Natural killer cell (primary cell): ENCODE measurements around the gene GPR31. TPM values are rescaled to one million over a fixed set of nuclear protein-coding genes. Genes with fewer than 3 reads are reported as not detected.
A peak's percentile ranks its signal among the peaks of the same experiment; 100 is the strongest.

Experiments
- ATAC-seq, 3 donors: fragments of 150-1000 bp in 2 of 3; fragments of 200-7000 bp in 1 of 3; cut with Tn5 transposase; 1 replicate in 1 of 3; 2 replicates in 2 of 3; pipeline ENCODE4 v1.10.0; 2021; ENCODE audit warnings: mild to moderate bottlenecking in 2 of 3, moderate library complexity in 2 of 3
- DNase-seq, 2 donors: peaks; one replicate each; pipeline versions ENCODE4 v3.0.0 to v3.0.0-alpha.2; 2013 to 2021; ENCODE audit warnings: mixed read lengths in 1 of 2
- H3K27ac ChIP-seq: one replicate; pipeline ENCODE4 v1.5.1; 2013; ENCODE audit warnings: mild to moderate bottlenecking, low read length
- H3K27me3 ChIP-seq: one replicate; pipeline ENCODE4 v1.6.1; 2013; ENCODE audit warnings: low read length; ENCODE audit not compliant: control insufficient read depth, insufficient read depth
- H3K36me3 ChIP-seq: one replicate; pipeline ENCODE4 v1.6.1; 2013; ENCODE audit warnings: low read length; ENCODE audit not compliant: control insufficient read depth, insufficient read depth
- H3K4me1 ChIP-seq: one replicate; pipeline ENCODE4 v1.6.1; 2013; ENCODE audit warnings: low read length; ENCODE audit not compliant: control insufficient read depth, insufficient read depth
- H3K4me3 ChIP-seq: one replicate; pipeline ENCODE4 v1.5.1; 2013; ENCODE audit warnings: low read length
- H3K9me3 ChIP-seq: one replicate; pipeline ENCODE4 v1.6.1; 2013; ENCODE audit warnings: low read length; ENCODE audit not compliant: control insufficient read depth, insufficient read depth
- H3K27ac Mint-ChIP-seq, 2 donors: one replicate each; pipeline ENCODE4 v1.8.0; 2022; ENCODE audit warnings: mild to moderate bottlenecking in 2 of 2, mixed read lengths in 2 of 2, moderate library complexity in 1 of 2
- H3K27me3 Mint-ChIP-seq, 2 donors: one replicate each; pipeline ENCODE4 v1.8.0; 2022; ENCODE audit warnings: low read depth in 2 of 2, mixed read lengths in 2 of 2
- H3K36me3 Mint-ChIP-seq: one replicate; pipeline ENCODE4 v1.8.0; 2022; ENCODE audit warnings: mixed read lengths
- H3K4me1 Mint-ChIP-seq, 2 donors: one replicate each; pipeline ENCODE4 v1.8.0; 2022; ENCODE audit warnings: mixed read lengths in 2 of 2
- H3K4me3 Mint-ChIP-seq: one replicate; pipeline ENCODE4 v1.8.0; 2022; ENCODE audit warnings: mild to moderate bottlenecking, moderate library complexity, mixed read lengths
- H3K9me3 Mint-ChIP-seq, 2 donors: one replicate each; pipeline ENCODE4 v1.8.0; 2022; ENCODE audit warnings: mixed read lengths in 2 of 2
- CTCF ChIP-seq: fragments of 200-600 bp; IDR thresholded peaks from one replicate; pipeline ENCODE4 v1.8.0; 2022; ENCODE audit warnings: antibody characterized with exemption
- WGBS: methylation state at CpG from one replicate; pipeline ENCODE4 v1.1.7; 2013; ENCODE audit warnings: missing lambda C conversion rate; ENCODE audit not compliant: insufficient coverage; 5-methylcytosine and 5-hydroxymethylcytosine counted together
- intact Hi-C: fragments of 100-400 bp; cut with micrococcal nuclease; formaldehyde crosslinking; loops from one replicate; pipeline ENCODE4 v1.14.2; 2022
- total RNA-seq, 4 donors: library from RNA; stranded (reverse); fragments of 120-200 nt in 1 of 4; gene quantifications; one replicate each; pipeline versions ENCODE4 v1.2.3 to v1.2.4, GENCODE V29; 2013 to 2022

GPR31 gene
- total RNA-seq, 3 donors from 2014 or later (not counting 1 experiment from before 2014, with no cell fraction given): 0.24 TPM; not detected in 2

DNA sequence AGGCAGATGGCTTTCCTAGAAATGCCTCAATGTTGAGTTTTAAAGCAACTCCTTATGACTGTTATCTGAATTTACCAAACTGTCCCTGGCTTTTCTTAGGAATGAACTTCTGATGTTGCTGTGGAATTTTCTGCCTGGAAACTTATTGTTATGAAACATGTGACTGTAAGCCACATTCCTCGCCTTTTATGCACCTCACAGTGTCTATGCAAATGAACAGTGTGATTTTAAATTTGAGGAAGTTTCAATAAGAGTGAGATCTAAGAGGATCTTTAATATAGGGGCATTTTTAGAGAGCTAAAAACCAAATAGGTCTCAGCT is 37.2 kb downstream of the GPR31 start:
- H3K27ac ChIP-seq: peak overlapping the region; percentile 77
- H3K9me3 Mint-ChIP-seq: no peaks in the 10 kb centered on the region
- H3K9me3 ChIP-seq: no peaks in the 10 kb centered on the region
- peak overlapping the region in 1 of 2 donors; percentile 72 for H3K27ac Mint-ChIP-seq
- H3K36me3 Mint-ChIP-seq: no peaks in the 10 kb centered on the region
- H3K27me3 Mint-ChIP-seq: peaks cover 8 to 20% of the 10 kb centered on the region in 2 donors
- no peak overlapping the region for H3K4me3 ChIP-seq
- ATAC-seq (no peak), DNase-seq (no peak)
- 100% methylated on average over 1 of the region's 1 CpG for WGBS
- peak overlapping the region; percentile 41 for H3K4me3 Mint-ChIP-seq
- no peak for TF ChIP-seq CTCF
- no peaks in the 10 kb centered on the region for H3K36me3 ChIP-seq
- intact Hi-C loops: no loop called here
- H3K4me1 Mint-ChIP-seq: peaks cover 41 to 49% of the 10 kb centered on the region in 2 donors
- H3K27me3 ChIP-seq: no peaks in the 10 kb centered on the region
- peaks cover 53% of the 10 kb centered on the region for H3K4me1 ChIP-seq

DNA sequence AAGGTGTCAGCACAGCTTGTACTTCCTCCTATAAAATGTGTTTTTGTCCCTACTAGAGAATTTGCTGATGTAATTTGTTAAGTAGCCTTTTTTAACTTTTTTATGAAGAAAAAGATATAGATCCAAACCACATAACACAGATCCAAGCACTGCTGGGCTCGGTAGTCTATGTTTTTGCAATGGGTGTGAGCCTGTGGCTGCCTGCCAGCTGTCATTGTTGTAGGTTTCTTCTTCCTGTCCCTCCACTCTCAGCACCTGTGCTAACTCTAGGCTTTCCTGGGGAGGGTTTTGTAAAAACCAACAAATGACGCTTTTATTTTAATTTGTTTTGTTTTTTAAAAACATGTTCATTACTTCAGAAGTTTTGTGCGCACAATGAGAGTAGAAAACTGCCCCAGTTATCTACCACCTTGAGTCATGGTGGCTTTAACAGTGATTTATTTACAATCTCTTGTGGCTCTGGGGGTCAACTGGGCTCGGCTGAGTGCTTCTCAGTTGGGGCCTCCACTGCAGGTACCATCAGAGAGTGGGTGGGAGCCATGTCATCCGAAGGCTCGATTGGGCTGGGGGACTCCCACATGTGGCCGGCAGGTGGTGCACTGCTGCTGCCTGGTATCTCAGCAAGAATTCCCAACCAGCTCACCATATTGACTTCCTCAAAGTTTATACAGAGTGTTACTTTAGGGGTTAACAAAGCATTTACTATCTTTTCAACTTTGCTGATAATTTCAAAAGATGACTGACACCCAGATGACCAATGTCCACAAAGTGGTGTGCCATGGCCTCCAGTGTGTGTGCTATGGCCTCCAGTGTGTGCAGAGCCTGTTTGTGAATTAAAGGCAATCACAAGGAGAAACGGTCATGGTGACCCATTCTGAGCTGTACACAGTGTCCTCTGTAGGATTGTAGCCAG is 37.9 kb downstream of the GPR31 start:
- Histone ChIP-seq H3K36me3 (no peaks in the 10 kb centered on the region), H3K27me3 (no peaks in the 10 kb centered on the region), H3K27ac (peak overlapping the region; percentile 77), H3K4me3 (no peak overlapping the region), H3K9me3 (no peaks in the 10 kb centered on the region), H3K4me1 (peaks cover 50% of the 10 kb centered on the region)
- H3K9me3 Mint-ChIP-seq: no peaks in the 10 kb centered on the region
- ATAC-seq (peak; percentile 40 to 66 (median 50)), DNase-seq (peak in 1 of 2 donors; percentile 84)
- no peak for TF ChIP-seq CTCF
- peaks cover 8 to 20% of the 10 kb centered on the region in 2 donors for H3K27me3 Mint-ChIP-seq
- H3K36me3 Mint-ChIP-seq: no peaks in the 10 kb centered on the region
- H3K4me3 Mint-ChIP-seq: peak overlapping the region; percentile 13
- WGBS: 66% methylated on average over 6 of the region's 8 CpGs
- intact Hi-C loops: no loop called here
- peaks cover 41 to 49% of the 10 kb centered on the region in 2 donors for H3K4me1 Mint-ChIP-seq
- H3K27ac Mint-ChIP-seq: no peak overlapping the region

DNA sequence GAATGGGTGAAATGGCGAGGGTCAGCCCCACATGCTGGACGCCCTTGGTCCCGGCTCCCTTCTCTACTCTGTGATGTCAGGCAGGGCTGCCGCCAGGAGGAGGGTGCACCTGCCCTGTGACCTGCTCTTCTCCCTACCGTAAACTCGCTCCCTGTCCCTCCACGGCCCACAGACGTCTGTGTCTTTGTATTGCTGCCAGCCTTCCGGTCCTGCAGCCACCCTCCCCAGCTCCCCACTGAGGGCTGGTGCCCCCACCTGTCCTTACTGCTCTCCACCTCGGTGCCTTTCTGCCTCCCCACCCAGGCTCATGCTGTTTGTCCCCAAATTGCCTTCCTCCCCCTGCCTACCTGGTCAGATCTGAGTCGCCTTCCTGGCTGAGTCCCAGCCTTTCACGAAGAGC is 38.9 kb downstream of the GPR31 start:
- WGBS: 64% methylated on average over 12 of the region's 12 CpGs
- no peak for ATAC-seq
- no peaks in the 10 kb centered on the region for H3K9me3 ChIP-seq
- Mint-ChIP-seq H3K9me3 (no peaks in the 10 kb centered on the region), H3K36me3 (no peaks in the 10 kb centered on the region), H3K4me1 (peaks cover 41 to 48% of the 10 kb centered on the region in 2 donors), H3K27ac (peak overlapping the region in 1 of 2 donors; percentile 44), H3K4me3 (no peak overlapping the region), H3K27me3 (peaks cover 8 to 20% of the 10 kb centered on the region in 2 donors)
- intact Hi-C loops: no loop called here
- no peak for TF ChIP-seq CTCF
- H3K36me3 ChIP-seq: no peaks in the 10 kb centered on the region
- no peak for DNase-seq
- H3K4me3 ChIP-seq: no peak overlapping the region
- peaks cover 55% of the 10 kb centered on the region for H3K4me1 ChIP-seq
- peak overlapping the region; percentile 77 for H3K27ac ChIP-seq
- H3K27me3 ChIP-seq: no peaks in the 10 kb centered on the region
